Activated naive CD4-positive, alpha-beta T cell treated with anti-CD3 and anti-CD28 coated beads for 36 hours (primary cell): ENCODE data around the gene PSMD6. TPM values are rescaled to one million over a fixed set of nuclear protein-coding genes. Genes with fewer than 3 reads are reported as not detected.

ENCODE experiments used
- CTCF ChIA-PET: fragments of 350-600 bp; sonication (Branson Sonifier 250); formaldehyde crosslinking; loops from one replicate; lab custom pipeline; 2021; ENCODE audit warnings: antibody characterized with exemption; lab: Charles Lee
- DNase-seq: peaks from one replicate; pipeline ENCODE4 v3.0.0-alpha.2; 2020
- H3K27ac Mint-ChIP-seq: one replicate; pipeline ENCODE4 v1.8.0; 2021; ENCODE audit warnings: mild to moderate bottlenecking, mixed read lengths
- H3K27me3 Mint-ChIP-seq: one replicate; pipeline ENCODE4 v1.8.0; 2021; ENCODE audit warnings: low read depth, mixed read lengths
- H3K36me3 Mint-ChIP-seq: one replicate; pipeline ENCODE4 v1.8.0; 2021; ENCODE audit warnings: low read depth, mixed read lengths
- H3K4me1 Mint-ChIP-seq: one replicate; pipeline ENCODE4 v1.8.0; 2021; ENCODE audit warnings: low read depth, mixed read lengths
- H3K4me3 Mint-ChIP-seq: one replicate; pipeline ENCODE4 v1.8.0; 2021; ENCODE audit warnings: mild to moderate bottlenecking, moderate library complexity, mixed read lengths
- H3K9me3 Mint-ChIP-seq: one replicate; pipeline ENCODE4 v1.8.0; 2021; ENCODE audit warnings: mixed read lengths
- intact Hi-C: fragments of 100-400 bp; cut with micrococcal nuclease; formaldehyde crosslinking; loops from one replicate; pipeline ENCODE4 v1.15.1; 2023
- total RNA-seq, 2 experiments: library from RNA; stranded (reverse); gene quantifications; one replicate each; pipeline ENCODE4 v1.2.3, GENCODE V29; 2021

PSMD6 gene
- total RNA-seq, 2 experiments from 2014 or later, result 101 to 103 TPM

DNA sequence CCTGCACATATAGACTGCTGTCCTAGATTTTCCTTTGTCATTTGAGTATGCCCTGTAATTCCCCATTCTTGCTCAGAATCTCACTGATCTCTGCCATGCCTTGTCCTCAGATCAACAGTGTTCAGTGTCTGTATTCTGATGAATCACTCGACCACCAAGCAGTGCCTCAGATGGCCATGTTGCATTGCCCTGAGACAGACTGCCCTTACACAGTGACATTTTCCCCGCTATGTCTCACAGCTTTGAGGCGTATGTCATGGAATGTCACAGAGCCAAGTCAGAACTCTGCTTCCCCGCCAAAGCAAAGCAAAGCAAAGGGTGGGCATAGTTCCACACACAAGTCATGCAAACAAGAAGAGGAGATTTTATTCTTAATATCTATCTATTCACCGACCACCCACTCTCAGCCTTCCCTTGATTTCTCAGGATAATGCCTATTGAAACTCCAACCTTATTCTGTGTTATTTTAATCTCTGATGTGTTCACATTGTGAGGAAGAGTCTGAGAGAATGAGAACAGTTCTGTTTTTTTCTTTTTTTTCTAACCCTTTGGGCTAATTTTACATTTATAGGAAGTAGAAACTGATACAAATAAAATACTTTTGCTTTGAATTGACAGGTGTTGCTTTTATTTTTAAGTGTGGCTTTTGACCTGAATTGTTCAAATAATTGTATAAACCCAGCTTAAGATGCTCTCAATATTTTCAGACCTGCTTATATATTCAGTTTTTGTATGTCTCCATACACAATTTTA lies 16.9 kb upstream of the PSMD6 start:
- no peak overlapping the region for H3K27ac Mint-ChIP-seq
- no peak overlapping the region for H3K4me3 Mint-ChIP-seq
- H3K9me3 Mint-ChIP-seq, result no peaks in the 10 kb centered on the region
- no peaks in the 10 kb centered on the region for H3K4me1 Mint-ChIP-seq
- peaks cover 18% of the 10 kb centered on the region for H3K27me3 Mint-ChIP-seq
- CTCF ChIA-PET, result no interaction called here
- no peak for DNase-seq
- H3K36me3 Mint-ChIP-seq, result no peaks in the 10 kb centered on the region
- intact Hi-C loops, result no loop called here

DNA sequence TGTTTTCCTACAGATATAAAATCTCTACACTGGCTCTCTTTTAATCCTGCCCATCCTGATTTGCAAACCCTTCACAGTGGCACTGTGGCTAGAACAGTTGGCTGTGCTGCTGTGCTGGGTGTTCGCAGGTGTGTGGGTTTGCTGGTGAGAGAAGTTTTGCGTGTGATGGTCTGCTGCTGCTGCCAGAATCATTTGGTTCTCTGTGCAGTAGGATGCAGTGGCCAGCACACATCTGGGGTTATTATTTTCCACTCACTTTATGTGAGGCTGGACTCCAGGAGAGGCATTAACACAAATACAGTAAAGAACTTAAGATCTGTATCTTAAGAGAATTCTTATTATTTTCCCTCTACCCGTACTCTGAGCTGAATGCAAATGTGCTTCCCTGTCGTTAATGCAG lies 16.0 kb upstream of the PSMD6 start:
- H3K27ac Mint-ChIP-seq, result no peak overlapping the region
- H3K36me3 Mint-ChIP-seq, result no peaks in the 10 kb centered on the region
- intact Hi-C loops, result no loop called here
- DNase-seq, result no peak
- CTCF ChIA-PET, result interaction anchor here (1.0 kb wide), 1 partner anchor 16 kb away, joined by 4 read pairs; the partner anchor contains the start of gene PSMD6
- H3K4me1 Mint-ChIP-seq, result no peaks in the 10 kb centered on the region
- peaks cover 17% of the 10 kb centered on the region for H3K27me3 Mint-ChIP-seq
- H3K4me3 Mint-ChIP-seq, result no peak overlapping the region
- peaks cover under 1% of the 10 kb centered on the region for H3K9me3 Mint-ChIP-seq

DNA sequence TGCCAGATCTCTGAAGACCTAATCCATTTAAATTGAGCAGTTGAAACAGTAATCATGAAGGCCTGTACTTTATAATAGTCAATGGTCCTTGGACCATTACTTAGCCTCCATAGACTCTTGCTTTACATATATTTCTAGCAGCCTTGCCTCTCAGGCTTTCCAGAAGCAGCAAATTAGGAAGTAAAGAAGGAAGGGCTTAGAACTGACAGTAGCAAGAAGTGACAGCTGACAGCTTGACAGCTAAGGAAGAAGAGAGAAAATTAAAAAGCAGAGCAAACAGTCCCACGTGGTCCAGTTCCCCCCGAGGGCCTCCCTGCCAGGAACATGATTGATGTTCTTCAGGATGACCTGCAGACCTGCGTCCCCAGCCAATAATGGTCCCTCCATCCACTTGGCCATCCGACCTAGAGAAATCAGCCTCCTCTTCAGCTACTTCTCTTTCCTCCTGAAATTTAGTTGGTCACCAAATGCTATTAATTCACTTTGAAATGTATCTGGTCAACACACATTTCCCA lies 15.0 kb upstream of the PSMD6 start:
- Mint-ChIP-seq H3K36me3 (no peaks in the 10 kb centered on the region), H3K4me1 (no peaks in the 10 kb centered on the region), H3K9me3 (peaks cover 3% of the 10 kb centered on the region), H3K27me3 (peaks cover 12% of the 10 kb centered on the region), H3K27ac (no peak overlapping the region), H3K4me3 (no peak overlapping the region)
- intact Hi-C loops, result no loop called here
- DNase-seq, result no peak
- CTCF ChIA-PET, result interaction anchor here (1.0 to 1.5 kb wide), 2 partner anchors 15 to 35 kb away, joined by 3 to 4 read pairs; partner anchors contain the start of gene PSMD6

DNA sequence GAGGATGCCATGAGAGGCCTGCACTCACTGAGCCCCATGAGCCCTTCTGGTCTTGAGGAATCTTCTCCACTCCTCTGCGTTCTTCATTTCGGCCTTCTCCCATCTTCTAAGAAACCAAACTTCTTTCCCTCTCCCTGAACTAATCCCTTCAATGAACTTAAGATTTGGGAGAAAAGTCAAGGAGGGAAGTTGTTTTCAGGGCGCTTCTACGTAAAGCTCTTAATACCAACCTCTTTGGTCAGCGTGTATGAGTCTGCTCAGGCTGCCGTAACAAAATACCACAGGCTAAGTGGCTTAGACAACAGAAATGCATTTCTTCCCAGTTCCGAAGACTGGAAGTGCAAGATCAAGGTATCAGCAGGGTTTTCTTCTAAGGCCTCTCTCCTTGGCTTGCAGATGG lies 13.8 kb upstream of the PSMD6 start:
- no peak overlapping the region for H3K27ac Mint-ChIP-seq
- H3K27me3 Mint-ChIP-seq, result peaks cover 6% of the 10 kb centered on the region
- H3K9me3 Mint-ChIP-seq, result peaks cover 3% of the 10 kb centered on the region
- no peaks in the 10 kb centered on the region for H3K36me3 Mint-ChIP-seq
- no peak for DNase-seq
- H3K4me3 Mint-ChIP-seq, result no peak overlapping the region
- CTCF ChIA-PET, result no interaction called here
- H3K4me1 Mint-ChIP-seq, result no peaks in the 10 kb centered on the region
- intact Hi-C loops, result no loop called here

DNA sequence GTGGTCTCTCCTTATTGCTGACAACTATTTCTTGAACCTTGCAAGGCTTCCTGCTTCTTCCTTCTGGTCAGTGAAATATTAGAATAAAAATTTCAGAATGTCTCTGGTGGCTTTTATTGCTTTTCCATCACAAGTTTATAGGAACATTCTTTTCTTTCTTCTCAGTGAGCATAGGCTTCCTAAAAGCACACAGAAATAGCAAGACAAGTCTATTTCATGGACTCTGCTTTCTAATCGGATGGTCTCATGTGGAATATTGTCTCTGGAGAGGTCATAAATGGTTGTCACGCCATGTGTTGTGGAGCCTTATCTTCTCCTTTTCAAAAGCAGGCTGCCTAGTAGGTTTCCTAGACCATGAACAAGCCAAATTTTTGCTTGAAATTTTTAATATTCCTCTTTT lies 9.8 kb upstream of the PSMD6 start:
- intact Hi-C loops, result loop anchor here (5.0 kb wide), 1 partner anchor 134 kb away; no protein-coding TSS in a partner anchor
- Mint-ChIP-seq H3K27ac (no peak overlapping the region), H3K4me3 (no peak overlapping the region), H3K36me3 (no peaks in the 10 kb centered on the region), H3K27me3 (peaks cover 11% of the 10 kb centered on the region), H3K4me1 (peaks cover 5% of the 10 kb centered on the region), H3K9me3 (peaks cover 3% of the 10 kb centered on the region)
- no peak for DNase-seq
- CTCF ChIA-PET, result interaction anchor here (0.7 kb wide), 1 partner anchor 16 kb away, joined by 3 read pairs; no protein-coding TSS in a partner anchor

DNA sequence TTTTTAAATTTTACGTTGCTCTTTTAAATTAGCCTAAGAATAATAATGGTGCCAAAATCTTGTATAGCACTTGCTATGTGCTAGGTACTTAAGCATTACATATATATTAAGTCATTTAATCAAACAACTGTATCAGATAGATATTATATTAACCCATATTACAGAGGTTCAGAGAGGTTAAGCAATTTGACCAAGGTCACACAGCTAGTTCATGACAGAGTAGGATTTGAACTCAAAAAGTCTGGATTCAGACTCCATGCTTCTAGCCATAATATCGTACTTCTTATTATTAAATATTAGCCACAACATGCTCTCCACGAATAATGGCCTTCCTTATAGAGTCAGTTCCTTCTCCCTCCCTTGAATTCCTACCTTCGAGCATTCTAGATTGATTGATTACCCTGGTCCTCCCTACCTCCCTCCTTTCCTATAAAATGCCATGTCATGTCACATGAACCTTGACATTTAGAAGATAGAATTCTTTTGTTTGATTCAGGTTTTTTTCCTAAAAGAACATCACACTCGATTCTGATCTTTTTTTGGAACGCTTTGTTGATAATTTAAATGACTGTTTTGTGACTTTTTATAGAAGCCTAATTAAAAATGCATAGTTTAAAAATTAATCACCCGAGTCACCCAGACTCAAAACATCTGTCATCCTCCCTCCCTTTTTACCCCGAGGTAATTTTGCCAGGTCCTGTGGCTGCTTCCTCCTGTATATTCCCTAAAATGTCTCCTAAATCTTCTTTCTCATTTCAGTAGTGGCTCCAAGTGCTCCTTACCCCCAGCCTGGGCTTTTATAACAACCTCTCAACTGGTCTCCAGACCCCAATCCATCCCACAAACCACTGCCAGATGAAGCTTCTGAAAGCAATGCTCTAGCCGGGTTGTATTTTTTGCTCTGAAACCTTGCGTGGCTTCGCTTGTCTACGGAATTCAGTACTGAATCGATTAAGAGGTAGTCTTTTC lies 8.5 kb upstream of the PSMD6 start:
- CTCF ChIA-PET, result interaction anchor here (0.6 to 2.9 kb wide), 8 partner anchors 18 to 456 kb away, joined by 3 to 45 read pairs (median 4); no protein-coding TSS in a partner anchor
- Mint-ChIP-seq H3K4me3 (no peak overlapping the region), H3K9me3 (peaks cover 3% of the 10 kb centered on the region), H3K4me1 (peaks cover 5% of the 10 kb centered on the region), H3K36me3 (no peaks in the 10 kb centered on the region), H3K27me3 (peaks cover 14% of the 10 kb centered on the region), H3K27ac (no peak overlapping the region)
- no peak for DNase-seq
- intact Hi-C loops, result loop anchor here (5.0 kb wide), 1 partner anchor 135 kb away; no protein-coding TSS in a partner anchor

DNA sequence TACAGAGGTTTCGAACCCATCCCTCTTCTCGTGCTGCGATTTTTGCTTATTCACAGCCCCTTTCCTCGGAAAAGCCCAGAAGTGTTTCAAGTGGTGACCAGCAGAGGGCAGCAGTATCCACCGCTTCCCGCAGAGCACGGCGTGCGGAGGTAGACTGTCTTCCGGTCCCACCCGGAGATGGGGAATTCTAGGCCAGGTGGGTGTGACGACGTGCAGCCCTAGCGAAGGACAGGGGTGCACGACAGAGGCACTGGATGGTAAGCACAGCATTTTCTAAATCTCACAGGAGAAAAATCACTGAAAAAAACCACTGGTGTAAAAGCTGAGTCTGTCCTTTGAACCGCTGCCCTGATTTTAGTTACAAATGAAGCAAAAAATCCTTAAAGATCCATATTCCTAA lies 7.4 kb upstream of the PSMD6 start:
- Mint-ChIP-seq H3K4me3 (peak overlapping the region; percentile 62), H3K4me1 (peaks cover 5% of the 10 kb centered on the region), H3K27ac (peak overlapping the region; percentile 39), H3K9me3 (peaks cover 3% of the 10 kb centered on the region), H3K27me3 (peaks cover 14% of the 10 kb centered on the region), H3K36me3 (no peaks in the 10 kb centered on the region)
- DNase-seq, result peak; percentile 83
- CTCF ChIA-PET, result interaction anchor here (0.6 to 2.9 kb wide), 16 partner anchors 19 to 1028 kb away, joined by 3 to 45 read pairs (median 4); no protein-coding TSS in a partner anchor
- intact Hi-C loops, result loop anchor here (1.0 to 5.0 kb wide), 4 partner anchors 137 to 454 kb away; no protein-coding TSS in a partner anchor

DNA sequence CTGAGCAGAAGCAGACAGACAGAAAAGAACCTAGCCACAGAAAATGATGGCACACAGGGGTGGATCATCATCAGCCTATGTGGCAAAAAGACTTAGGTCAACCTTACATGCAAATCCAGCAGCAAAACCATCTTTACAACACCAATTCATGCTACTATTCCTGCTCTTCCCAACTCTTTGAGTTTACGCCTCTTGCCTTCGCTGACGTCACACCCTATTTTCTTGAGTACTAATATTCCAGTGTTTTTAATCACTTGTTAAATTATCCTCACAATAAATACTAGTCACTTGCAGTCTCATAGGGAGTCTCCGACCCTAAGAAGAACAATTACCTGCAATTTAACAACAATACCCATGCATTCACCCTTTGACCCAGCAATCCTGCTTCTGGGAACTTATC lies 6.0 kb upstream of the PSMD6 start:
- no peak overlapping the region for H3K4me3 Mint-ChIP-seq
- peaks cover 14% of the 10 kb centered on the region for H3K27me3 Mint-ChIP-seq
- peaks cover 7% of the 10 kb centered on the region for H3K4me1 Mint-ChIP-seq
- H3K36me3 Mint-ChIP-seq, result no peaks in the 10 kb centered on the region
- peaks cover 2% of the 10 kb centered on the region for H3K9me3 Mint-ChIP-seq
- intact Hi-C loops, result no loop called here
- no peak overlapping the region for H3K27ac Mint-ChIP-seq
- CTCF ChIA-PET, result interaction anchor here (1.2 to 2.9 kb wide), 3 partner anchors 10 to 465 kb away, joined by 3 to 45 read pairs (median 8); no protein-coding TSS in a partner anchor
- DNase-seq, result no peak

DNA sequence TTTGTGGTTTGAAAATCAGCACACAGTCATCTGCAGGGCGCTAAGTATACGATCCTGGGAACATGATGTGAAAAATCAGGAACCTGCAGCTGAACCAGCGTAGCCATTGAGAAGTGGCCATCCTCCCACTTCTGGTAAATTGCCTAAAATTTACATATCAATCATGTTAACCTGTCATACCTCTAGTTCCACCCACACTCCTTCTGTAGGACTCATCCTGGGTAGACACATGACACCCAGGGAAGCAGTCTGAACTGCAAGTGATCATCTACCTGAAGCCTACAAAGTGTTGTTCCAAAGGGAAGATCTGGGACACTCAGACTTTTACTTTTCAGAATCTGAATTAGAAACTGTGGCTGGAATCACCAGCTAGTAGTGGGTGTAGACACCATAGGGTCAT lies 5.5 kb upstream of the PSMD6 start:
- CTCF ChIA-PET, result no interaction called here
- no peak for DNase-seq
- Mint-ChIP-seq H3K4me1 (peaks cover 12% of the 10 kb centered on the region), H3K27me3 (peaks cover 14% of the 10 kb centered on the region), H3K36me3 (no peaks in the 10 kb centered on the region), H3K27ac (no peak overlapping the region), H3K9me3 (no peaks in the 10 kb centered on the region), H3K4me3 (no peak overlapping the region)
- intact Hi-C loops, result no loop called here

DNA sequence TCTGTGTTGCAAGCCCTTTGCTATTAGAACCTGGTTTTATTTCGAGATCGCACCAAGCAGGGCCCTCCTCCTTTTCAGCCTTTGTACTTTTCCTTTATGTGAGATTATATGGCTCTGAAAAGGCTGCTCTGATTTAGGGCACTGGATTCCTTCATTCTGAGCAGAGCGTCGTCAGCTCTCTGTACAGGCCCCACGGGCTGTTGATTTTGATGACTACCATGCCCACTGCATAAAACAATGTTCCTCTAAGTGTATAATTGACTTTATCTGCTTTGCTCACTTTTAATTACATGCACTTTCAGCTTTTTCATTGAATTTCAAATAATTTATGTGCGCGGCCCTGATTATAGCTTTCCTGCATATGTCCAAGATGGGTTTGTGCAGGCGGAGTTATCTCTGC lies 4.4 kb upstream of the PSMD6 start:
- H3K36me3 Mint-ChIP-seq, result no peaks in the 10 kb centered on the region
- H3K9me3 Mint-ChIP-seq, result no peaks in the 10 kb centered on the region
- DNase-seq, result no peak
- no peak overlapping the region for H3K4me3 Mint-ChIP-seq
- H3K27ac Mint-ChIP-seq, result no peak overlapping the region
- CTCF ChIA-PET, result interaction anchor here (0.6 to 2.4 kb wide), 4 partner anchors 49 to 457 kb away, joined by 3 to 10 read pairs (median 3); no protein-coding TSS in a partner anchor
- H3K27me3 Mint-ChIP-seq, result peaks cover 14% of the 10 kb centered on the region
- intact Hi-C loops, result no loop called here
- H3K4me1 Mint-ChIP-seq, result peaks cover 16% of the 10 kb centered on the region

DNA sequence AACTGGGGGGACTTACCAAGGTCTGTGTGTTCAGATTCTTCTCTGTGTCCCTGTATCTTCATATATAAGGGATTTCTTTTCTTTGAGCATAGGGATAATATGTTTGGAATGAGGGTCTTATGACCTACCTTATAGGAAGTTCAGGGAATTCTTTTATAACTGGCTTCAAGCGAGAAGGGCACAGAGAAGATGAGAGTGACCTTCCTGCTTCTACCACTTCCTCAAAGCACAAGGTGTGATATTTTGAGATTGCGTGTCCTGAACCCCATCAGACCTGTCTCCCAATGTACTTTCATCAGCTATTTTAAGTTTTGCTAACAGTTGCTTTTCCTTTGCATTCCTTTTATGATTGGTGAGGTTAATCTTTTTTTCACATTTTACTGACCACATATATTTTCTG lies 3.1 kb upstream of the PSMD6 start:
- H3K9me3 Mint-ChIP-seq, result no peaks in the 10 kb centered on the region
- DNase-seq, result no peak

More for the DNA sequence above, 3.1 kb upstream of the PSMD6 start:
- no peak overlapping the region for H3K4me3 Mint-ChIP-seq
- H3K36me3 Mint-ChIP-seq, result peaks cover 9% of the 10 kb centered on the region
- H3K27ac Mint-ChIP-seq, result no peak overlapping the region
- peaks cover 28% of the 10 kb centered on the region for H3K4me1 Mint-ChIP-seq
- H3K27me3 Mint-ChIP-seq, result peaks cover 14% of the 10 kb centered on the region
- intact Hi-C loops, result no loop called here
- CTCF ChIA-PET, result interaction anchor here (1.0 to 2.4 kb wide), 3 partner anchors 48 to 458 kb away, joined by 3 to 10 read pairs (median 3); no protein-coding TSS in a partner anchor
